Adrenal gland (tissue), 5 donors: Measurements from ENCODE around the gene EMCN.

Experiments used
- POLR2A ChIP-seq, 2 donors: fragments of 450-650 bp; IDR thresholded peaks; one replicate each; pipeline ENCODE4 v1.6.1; 2017; ENCODE audit warnings: antibody characterized with exemption in 2 of 2, mild to moderate bottlenecking in 2 of 2, moderate library complexity in 1 of 2
- TF ChIP-seq, protein P1 (sequence below), 6 experiments: fragments of 450-650 bp in 4 of 6; fragments of 200-600 bp in 2 of 6; sonication (generic) in 1 of 6; IDR thresholded peaks; 1 replicate in 5 of 6; 2 replicates in 1 of 6; pipeline versions ENCODE4 v1.5.1 to v1.8.0; 2016 to 2021; ENCODE audit warnings: antibody characterized with exemption in 6 of 6, mild to moderate bottlenecking in 2 of 6, moderate library complexity in 1 of 6
- donor health status: DM: no; HTN: no; CAD: no.

DNA sequence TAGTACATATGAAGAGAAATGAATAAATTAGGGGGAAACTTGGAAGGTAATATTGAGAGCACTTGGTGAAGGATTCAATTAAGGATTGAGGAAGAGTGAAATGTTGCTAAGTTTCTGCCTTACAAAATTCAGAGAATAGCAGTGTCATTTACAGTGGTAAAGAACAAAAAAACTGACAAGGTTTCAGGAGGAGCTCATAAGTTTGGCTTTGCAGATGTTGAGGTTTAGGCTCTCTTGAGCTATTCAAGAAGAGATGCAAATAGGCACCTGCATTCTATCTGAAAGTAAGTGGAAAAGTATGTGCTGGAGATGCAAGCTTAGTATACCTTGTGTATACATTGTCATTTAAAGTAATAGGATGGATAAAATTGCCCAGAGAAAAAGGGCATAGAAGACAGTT lies 22.3 kb upstream of the EMCN start:
- TF ChIP-seq POLR2A (IDR thresholded peaks at IDR 0.05) = no peak
- TF ChIP-seq, protein P1, sequence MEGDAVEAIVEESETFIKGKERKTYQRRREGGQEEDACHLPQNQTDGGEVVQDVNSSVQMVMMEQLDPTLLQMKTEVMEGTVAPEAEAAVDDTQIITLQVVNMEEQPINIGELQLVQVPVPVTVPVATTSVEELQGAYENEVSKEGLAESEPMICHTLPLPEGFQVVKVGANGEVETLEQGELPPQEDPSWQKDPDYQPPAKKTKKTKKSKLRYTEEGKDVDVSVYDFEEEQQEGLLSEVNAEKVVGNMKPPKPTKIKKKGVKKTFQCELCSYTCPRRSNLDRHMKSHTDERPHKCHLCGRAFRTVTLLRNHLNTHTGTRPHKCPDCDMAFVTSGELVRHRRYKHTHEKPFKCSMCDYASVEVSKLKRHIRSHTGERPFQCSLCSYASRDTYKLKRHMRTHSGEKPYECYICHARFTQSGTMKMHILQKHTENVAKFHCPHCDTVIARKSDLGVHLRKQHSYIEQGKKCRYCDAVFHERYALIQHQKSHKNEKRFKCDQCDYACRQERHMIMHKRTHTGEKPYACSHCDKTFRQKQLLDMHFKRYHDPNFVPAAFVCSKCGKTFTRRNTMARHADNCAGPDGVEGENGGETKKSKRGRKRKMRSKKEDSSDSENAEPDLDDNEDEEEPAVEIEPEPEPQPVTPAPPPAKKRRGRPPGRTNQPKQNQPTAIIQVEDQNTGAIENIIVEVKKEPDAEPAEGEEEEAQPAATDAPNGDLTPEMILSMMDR (IDR thresholded peaks at IDR 0.05) = no peak
